ENCODE data around the gene METTL4.

DNA sequence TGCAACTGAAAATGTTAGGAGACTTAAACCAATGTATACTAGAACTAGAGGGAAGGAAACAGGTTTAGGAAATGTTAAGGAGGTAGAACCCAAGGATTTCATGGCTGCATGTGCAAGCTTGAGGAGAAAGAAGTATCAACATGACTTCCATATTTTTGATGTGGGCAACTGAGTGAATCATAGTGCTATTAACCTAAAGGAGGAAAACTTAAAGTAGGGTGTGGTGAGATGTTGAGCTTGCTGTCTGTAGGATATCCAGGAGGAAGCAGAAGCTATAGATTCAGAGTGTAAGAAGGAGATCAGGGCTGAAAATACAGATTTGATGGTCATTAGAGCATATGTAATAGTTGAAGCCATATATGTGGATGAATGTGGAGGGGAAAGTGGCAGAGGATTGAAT is 31.5 kb upstream of the METTL4 start:
- TF ChIP-seq CTCF (IDR thresholded peaks at IDR 0.05): no peak
- TF ChIP-seq CHD4 (IDR thresholded peaks at IDR 0.05; ENCODE audit: borderline replicate concordance): no peak
- no peak for TF ChIP-seq RAD21 (conservative IDR thresholded peaks at IDR 0.05 in 1 of 2, IDR thresholded peaks at IDR 0.05 in 1 of 2)
- no peak for TF ChIP-seq BHLHE40 (IDR thresholded peaks at IDR 0.05; ENCODE audit: low read depth, low read length)
- no peak for TF ChIP-seq ESRRA (IDR thresholded peaks at IDR 0.05; ENCODE audit: borderline replicate concordance, low read length)
- TF ChIP-seq RARB (CRISPR knock-in tag; IDR thresholded peaks at IDR 0.05): no peak
- no peak for TF ChIP-seq BCL3 (IDR thresholded peaks at IDR 0.05)
- no peak for TF ChIP-seq ZFP36 (IDR thresholded peaks at IDR 0.05; ENCODE audit: borderline replicate concordance, partially characterized antibody)
- TF ChIP-seq HOXA7 (CRISPR knock-in tag; IDR thresholded peaks at IDR 0.05): no peak
- no peak for TF ChIP-seq POLR2A (IDR thresholded peaks at IDR 0.05; ENCODE audit: low read length)
- no peak for TF ChIP-seq POLR2AphosphoS2 (conservative IDR thresholded peaks at IDR 0.05; ENCODE audit: low read length)
- no peak for TF ChIP-seq HMGXB4 (CRISPR knock-in tag; IDR thresholded peaks at IDR 0.05; ENCODE audit: borderline replicate concordance)
- no peak for TF ChIP-seq RNF2 (IDR thresholded peaks at IDR 0.05; ENCODE audit: borderline replicate concordance, low read depth)
- TF ChIP-seq, protein P1, sequence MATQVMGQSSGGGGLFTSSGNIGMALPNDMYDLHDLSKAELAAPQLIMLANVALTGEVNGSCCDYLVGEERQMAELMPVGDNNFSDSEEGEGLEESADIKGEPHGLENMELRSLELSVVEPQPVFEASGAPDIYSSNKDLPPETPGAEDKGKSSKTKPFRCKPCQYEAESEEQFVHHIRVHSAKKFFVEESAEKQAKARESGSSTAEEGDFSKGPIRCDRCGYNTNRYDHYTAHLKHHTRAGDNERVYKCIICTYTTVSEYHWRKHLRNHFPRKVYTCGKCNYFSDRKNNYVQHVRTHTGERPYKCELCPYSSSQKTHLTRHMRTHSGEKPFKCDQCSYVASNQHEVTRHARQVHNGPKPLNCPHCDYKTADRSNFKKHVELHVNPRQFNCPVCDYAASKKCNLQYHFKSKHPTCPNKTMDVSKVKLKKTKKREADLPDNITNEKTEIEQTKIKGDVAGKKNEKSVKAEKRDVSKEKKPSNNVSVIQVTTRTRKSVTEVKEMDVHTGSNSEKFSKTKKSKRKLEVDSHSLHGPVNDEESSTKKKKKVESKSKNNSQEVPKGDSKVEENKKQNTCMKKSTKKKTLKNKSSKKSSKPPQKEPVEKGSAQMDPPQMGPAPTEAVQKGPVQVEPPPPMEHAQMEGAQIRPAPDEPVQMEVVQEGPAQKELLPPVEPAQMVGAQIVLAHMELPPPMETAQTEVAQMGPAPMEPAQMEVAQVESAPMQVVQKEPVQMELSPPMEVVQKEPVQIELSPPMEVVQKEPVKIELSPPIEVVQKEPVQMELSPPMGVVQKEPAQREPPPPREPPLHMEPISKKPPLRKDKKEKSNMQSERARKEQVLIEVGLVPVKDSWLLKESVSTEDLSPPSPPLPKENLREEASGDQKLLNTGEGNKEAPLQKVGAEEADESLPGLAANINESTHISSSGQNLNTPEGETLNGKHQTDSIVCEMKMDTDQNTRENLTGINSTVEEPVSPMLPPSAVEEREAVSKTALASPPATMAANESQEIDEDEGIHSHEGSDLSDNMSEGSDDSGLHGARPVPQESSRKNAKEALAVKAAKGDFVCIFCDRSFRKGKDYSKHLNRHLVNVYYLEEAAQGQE (IDR thresholded peaks at IDR 0.05): no peak

All from A549 (cell line).